WTC11 (cell line): Measurements from ENCODE around the gene AGTRAP. TPM values are rescaled to one million over a fixed set of nuclear protein-coding genes. Genes with fewer than 3 reads are reported as not detected.

Experiments
- ATAC-seq: fragments of 200-7000 bp; cut with Tn5 transposase; 2 replicates; pipeline ENCODE4 v1.10.0; 2021; ENCODE audit warnings: mild to moderate bottlenecking, moderate library complexity
- CTCF ChIA-PET: fragments of 300-600 bp; sonication (Branson Sonifier 250); formaldehyde crosslinking; loops from one replicate; lab custom pipeline; 2021; ENCODE audit warnings: antibody characterized with exemption; lab: Charles Lee
- POLR2A ChIA-PET: fragments of 350-600 bp; sonication (Branson Sonifier 250); formaldehyde crosslinking; loops from one replicate; lab custom pipeline; 2021; ENCODE audit warnings: antibody characterized with exemption; lab: Charles Lee
- DNase-seq: peaks from one replicate; pipeline ENCODE4 v3.0.0; 2021; ENCODE audit warnings: low spot score
- H3K27ac Mint-ChIP-seq: 2 replicates; pipeline ENCODE4 v1.8.0; 2021; ENCODE audit warnings: mixed read lengths
- H3K27me3 Mint-ChIP-seq: 2 replicates; pipeline ENCODE4 v1.8.0; 2021; ENCODE audit warnings: low read depth, mild to moderate bottlenecking, moderate library complexity, mixed read lengths
- H3K36me3 Mint-ChIP-seq: 2 replicates; pipeline ENCODE4 v1.8.0; 2021; ENCODE audit warnings: mixed read lengths
- H3K4me1 Mint-ChIP-seq: 2 replicates; pipeline ENCODE4 v1.8.0; 2022; ENCODE audit warnings: mixed read lengths
- H3K4me3 Mint-ChIP-seq: 2 replicates; pipeline ENCODE4 v1.8.0; 2021; ENCODE audit warnings: mild to moderate bottlenecking, moderate library complexity, mixed read lengths
- H3K9me3 Mint-ChIP-seq: 2 replicates; pipeline ENCODE4 v1.8.0; 2021; ENCODE audit warnings: mixed read lengths
- ATF2 ChIP-seq: sonication (generic); formaldehyde crosslinking; IDR thresholded peaks from 2 replicates; pipeline ENCODE4 v1.8.1; 2022; ENCODE audit warnings: low read depth, missing genetic modification reagents, borderline replicate concordance
- CBFB ChIP-seq: sonication (generic); formaldehyde crosslinking; IDR thresholded peaks from 2 replicates; pipeline ENCODE4 v1.8.1; 2022; ENCODE audit warnings: mild to moderate bottlenecking, low read depth, missing genetic modification reagents
- PRRX2 ChIP-seq: fragments of 250-450 bp; sonication (Bioruptor Pico); IDR thresholded peaks from 2 replicates; pipeline ENCODE4 v1.8.0; 2021; ENCODE audit warnings: mild to moderate bottlenecking
- SOX15 ChIP-seq: fragments of 250-450 bp; sonication (Bioruptor Pico); IDR thresholded peaks from 2 replicates; pipeline ENCODE4 v1.9.0; 2021; ENCODE audit warnings: mild to moderate bottlenecking
- TEAD1 ChIP-seq: sonication (generic); formaldehyde crosslinking; IDR thresholded peaks from 2 replicates; pipeline ENCODE4 v1.8.0; 2022; ENCODE audit warnings: mild to moderate bottlenecking, missing genetic modification reagents
- TP53 ChIP-seq: sonication (generic); formaldehyde crosslinking; IDR thresholded peaks from 2 replicates; pipeline ENCODE4 v1.8.1; 2023; ENCODE audit warnings: mild to moderate bottlenecking, missing genetic modification reagents
- USF2 ChIP-seq: sonication (generic); formaldehyde crosslinking; IDR thresholded peaks from 2 replicates; pipeline ENCODE4 v1.8.1; 2023; ENCODE audit warnings: mild to moderate bottlenecking, missing genetic modification reagents, moderate library complexity
- ZNF121 ChIP-seq: sonication (generic); formaldehyde crosslinking; IDR thresholded peaks from 2 replicates; pipeline ENCODE4 v1.8.0; 2023; ENCODE audit warnings: missing genetic modification reagents
- ZNF317 ChIP-seq: sonication (generic); formaldehyde crosslinking; IDR thresholded peaks from 2 replicates; pipeline ENCODE4 v1.8.1; 2023; ENCODE audit warnings: low read depth, mild to moderate bottlenecking, moderate library complexity, missing genetic modification reagents, borderline replicate concordance
- total RNA-seq: library from RNA; stranded (reverse); gene quantifications from 3 replicates; pipeline ENCODE4 v1.2.3, GENCODE V29; 2021
- TF ChIP-seq, protein P1 (sequence below): sonication (generic); formaldehyde crosslinking; IDR thresholded peaks from 2 replicates; pipeline ENCODE4 v1.8.0; 2022; ENCODE audit warnings: missing genetic modification reagents
- TF ChIP-seq, protein P2 (sequence below): sonication (generic); formaldehyde crosslinking; IDR thresholded peaks from 2 replicates; pipeline ENCODE4 v1.8.1; 2023; ENCODE audit warnings: mild to moderate bottlenecking, missing genetic modification reagents, moderate library complexity

Gene AGTRAP
- total RNA-seq, 1 experiment from 2014 or later = 81.6 TPM

GRCh38 chr1:11761988-11762406 is 26.1 kb downstream of the AGTRAP start, which contains the start of gene C1orf167 (continued):
- TF ChIP-seq, protein P1, sequence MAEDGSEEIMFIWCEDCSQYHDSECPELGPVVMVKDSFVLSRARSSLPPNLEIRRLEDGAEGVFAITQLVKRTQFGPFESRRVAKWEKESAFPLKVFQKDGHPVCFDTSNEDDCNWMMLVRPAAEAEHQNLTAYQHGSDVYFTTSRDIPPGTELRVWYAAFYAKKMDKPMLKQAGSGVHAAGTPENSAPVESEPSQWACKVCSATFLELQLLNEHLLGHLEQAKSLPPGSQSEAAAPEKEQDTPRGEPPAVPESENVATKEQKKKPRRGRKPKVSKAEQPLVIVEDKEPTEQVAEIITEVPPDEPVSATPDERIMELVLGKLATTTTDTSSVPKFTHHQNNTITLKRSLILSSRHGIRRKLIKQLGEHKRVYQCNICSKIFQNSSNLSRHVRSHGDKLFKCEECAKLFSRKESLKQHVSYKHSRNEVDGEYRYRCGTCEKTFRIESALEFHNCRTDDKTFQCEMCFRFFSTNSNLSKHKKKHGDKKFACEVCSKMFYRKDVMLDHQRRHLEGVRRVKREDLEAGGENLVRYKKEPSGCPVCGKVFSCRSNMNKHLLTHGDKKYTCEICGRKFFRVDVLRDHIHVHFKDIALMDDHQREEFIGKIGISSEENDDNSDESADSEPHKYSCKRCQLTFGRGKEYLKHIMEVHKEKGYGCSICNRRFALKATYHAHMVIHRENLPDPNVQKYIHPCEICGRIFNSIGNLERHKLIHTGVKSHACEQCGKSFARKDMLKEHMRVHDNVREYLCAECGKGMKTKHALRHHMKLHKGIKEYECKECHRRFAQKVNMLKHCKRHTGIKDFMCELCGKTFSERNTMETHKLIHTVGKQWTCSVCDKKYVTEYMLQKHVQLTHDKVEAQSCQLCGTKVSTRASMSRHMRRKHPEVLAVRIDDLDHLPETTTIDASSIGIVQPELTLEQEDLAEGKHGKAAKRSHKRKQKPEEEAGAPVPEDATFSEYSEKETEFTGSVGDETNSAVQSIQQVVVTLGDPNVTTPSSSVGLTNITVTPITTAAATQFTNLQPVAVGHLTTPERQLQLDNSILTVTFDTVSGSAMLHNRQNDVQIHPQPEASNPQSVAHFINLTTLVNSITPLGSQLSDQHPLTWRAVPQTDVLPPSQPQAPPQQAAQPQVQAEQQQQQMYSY (CRISPR knock-in tag) = peak; percentile 45
- TF ChIP-seq USF2 (CRISPR knock-in tag) (peak; percentile 81), ZNF121 (CRISPR knock-in tag) (no peak), TEAD1 (CRISPR knock-in tag) (peak; percentile 93; the same call in 1 of the 2 replicates), TP53 (0 out of 2 replicates have a peak, but pooled peaks have one; percentile 55), CBFB (CRISPR knock-in tag) (no peak), SOX15 (no peak), PRRX2 (CRISPR knock-in tag) (no peak)
- TF ChIP-seq, protein P2, sequence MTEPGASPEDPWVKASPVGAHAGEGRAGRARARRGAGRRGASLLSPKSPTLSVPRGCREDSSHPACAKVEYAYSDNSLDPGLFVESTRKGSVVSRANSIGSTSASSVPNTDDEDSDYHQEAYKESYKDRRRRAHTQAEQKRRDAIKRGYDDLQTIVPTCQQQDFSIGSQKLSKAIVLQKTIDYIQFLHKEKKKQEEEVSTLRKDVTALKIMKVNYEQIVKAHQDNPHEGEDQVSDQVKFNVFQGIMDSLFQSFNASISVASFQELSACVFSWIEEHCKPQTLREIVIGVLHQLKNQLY (CRISPR knock-in tag) = no peak

DNA sequence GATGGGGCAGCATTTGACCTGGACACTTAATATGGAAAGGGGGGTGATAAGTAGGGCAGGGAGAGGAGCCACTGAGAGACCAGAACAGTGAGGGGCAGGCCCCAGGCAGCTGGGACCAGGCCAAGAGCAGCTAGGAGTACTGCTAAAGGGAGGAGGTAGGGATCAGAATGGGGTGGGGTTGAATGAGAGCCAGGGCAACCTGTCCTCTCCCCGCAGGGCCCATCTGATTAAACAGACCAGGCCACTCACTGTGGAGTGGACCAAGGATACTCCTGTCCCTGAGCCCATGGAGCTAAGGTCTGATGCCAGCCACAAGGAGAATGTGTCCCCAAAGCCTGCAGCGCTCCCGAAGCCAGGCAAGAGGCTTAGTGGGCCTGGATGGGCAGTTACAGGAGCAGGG is 28.2 kb downstream of the AGTRAP start:
- ATAC-seq = no peak
- no peak for TF ChIP-seq ZNF317 (CRISPR knock-in tag)
- no peak for TF ChIP-seq USF2 (CRISPR knock-in tag)
- Mint-ChIP-seq H3K4me3 (no peak overlapping the region), H3K36me3 (no peaks in the 10 kb centered on the region), H3K4me1 (peaks cover 10% of the 10 kb centered on the region), H3K27me3 (peaks cover 44% of the 10 kb centered on the region), H3K27ac (no peak overlapping the region), H3K9me3 (no peaks in the 10 kb centered on the region)
- DNase-seq = no peak
- POLR2A ChIA-PET = no interaction called here
- CTCF ChIA-PET = interaction anchor here (7.1 kb wide), 1 partner anchor 20 kb away, joined by 41 read pairs; no protein-coding TSS in a partner anchor

- Mint-ChIP-seq H3K4me1 (peaks cover 10% of the 10 kb centered on the region), H3K4me3 (no peak overlapping the region), H3K27me3 (peaks cover 41% of the 10 kb centered on the region), H3K36me3 (no peaks in the 10 kb centered on the region), H3K9me3 (no peaks in the 10 kb centered on the region), H3K27ac (no peak overlapping the region)
- no peak for TF ChIP-seq ATF2 (CRISPR knock-in tag)
- ChIA-PET POLR2A (no interaction called here), CTCF (interaction anchor here (1.0 to 7.1 kb wide), 2 partner anchors 20 to 53 kb away, joined by 4 to 41 read pairs; no protein-coding TSS in a partner anchor)
- DNase-seq (no peak), ATAC-seq (no peak)
These were observed 28.6 kb downstream of the AGTRAP start for GRCh38 chr1:11764519-11764918.
